Panc1 (cell line): ENCODE data around the gene RRP36. TPM values are rescaled to one million over a fixed set of nuclear protein-coding genes. Genes with fewer than 3 reads are reported as not detected.

Source experiments
- ATAC-seq: fragments of 200-7000 bp; cut with Tn5 transposase; 2 replicates; pipeline ENCODE4 v1.9.1; 2020; ENCODE audit warnings: mild to moderate bottlenecking, moderate library complexity
- BruUV-seq: library from RNA; stranded (reverse); fragments of 400-500 nt; replicated peaks from 2 replicates; lab custom pipeline; 2021; lab: Mats Ljungman, UMichigan
- CTCF ChIA-PET: fragments of 300-600 bp; sonication (Branson Sonifier 250); formaldehyde crosslinking; loops from one replicate; lab custom pipeline; 2022; ENCODE audit warnings: antibody characterized with exemption; lab: Charles Lee
- POLR2A ChIA-PET: fragments of 300-600 bp; sonication (Branson Sonifier 250); formaldehyde crosslinking; loops from one replicate; lab custom pipeline; 2022; ENCODE audit warnings: antibody characterized with exemption; lab: Charles Lee
- DNase-seq: peaks from one replicate; pipeline ENCODE4 v3.0.0-alpha.2; 2010; ENCODE audit warnings: low read depth, low spot score
- H3K27ac ChIP-seq: 2 replicates; pipeline ENCODE4 v1.5.1; 2011; ENCODE audit warnings: mild to moderate bottlenecking, low read length, inconsistent platforms
- H3K27me3 ChIP-seq: fragments of 200-500 bp; sonication (Bioruptor generic); 2 replicates; pipeline ENCODE4 v1.6.0; 2014; ENCODE audit warnings: low read length, inconsistent platforms; ENCODE audit not compliant: control insufficient read depth, insufficient read depth
- H3K36me3 ChIP-seq: fragments of 200-500 bp; sonication (Bioruptor generic); 2 replicates; pipeline ENCODE4 v1.5.1; 2014; ENCODE audit warnings: inconsistent platforms, mild to moderate bottlenecking, low read length, moderate library complexity; ENCODE audit not compliant: control insufficient read depth, insufficient read depth
- H3K4me1 ChIP-seq: 2 replicates; pipeline ENCODE4 v1.5.1; 2011; ENCODE audit warnings: inconsistent platforms, mild to moderate bottlenecking, low read length, moderate library complexity; ENCODE audit not compliant: control insufficient read depth, insufficient read depth
- H3K4me3 ChIP-seq, 2 experiments: 2 replicates each; pipeline ENCODE4 v1.5.1; 2011 to 2012; ENCODE audit warnings: low read depth in 2 of 2, low read length in 2 of 2, mild to moderate bottlenecking in 2 of 2, inconsistent platforms in 1 of 2, moderate library complexity in 1 of 2
- H3K9me3 ChIP-seq: fragments of 200-500 bp; sonication (Bioruptor generic); 2 replicates; pipeline ENCODE4 v1.5.1; 2014; ENCODE audit warnings: low read depth, mild to moderate bottlenecking, inconsistent platforms, low read length, moderate library complexity; ENCODE audit not compliant: control insufficient read depth, insufficient read depth
- POLR2AphosphoS5 ChIP-seq: IDR thresholded peaks from 2 replicates; pipeline ENCODE4 v1.6.1; 2012; ENCODE audit warnings: mild to moderate bottlenecking, low read depth, low read length, moderate library complexity
- SIN3A ChIP-seq: IDR thresholded peaks from 2 replicates; pipeline ENCODE4 v1.6.1; 2012; ENCODE audit warnings: low read depth, mild to moderate bottlenecking, low read length, moderate library complexity, borderline replicate concordance; ENCODE audit not compliant: insufficient read depth
- TCF7L2 ChIP-seq: IDR thresholded peaks from 2 replicates; pipeline ENCODE4 v1.6.1; 2011; ENCODE audit warnings: mild to moderate bottlenecking, low read depth, low read length, inconsistent platforms
- in situ Hi-C: cut with HindIII; loops from 2 replicates; pipeline ENCODE4 v1.10.0; 2016; ENCODE audit warnings: low sequenced_read_pairs, low pct_unique_long_range_greater_than_20kb
- intact Hi-C: fragments of 100-400 bp; cut with micrococcal nuclease; formaldehyde crosslinking; loops from one replicate; pipeline ENCODE4 v1.10.0; 2022; ENCODE audit not compliant: unreplicated experiment
- total RNA-seq: library from RNA; stranded (reverse); gene quantifications from one replicate; pipeline ENCODE4 v1.2.1, GENCODE V29; 2021; ENCODE audit not compliant: unreplicated experiment
- TF ChIP-seq, protein P1 (sequence below), 2 experiments: IDR thresholded peaks; 2 replicates each; pipeline ENCODE4 v1.6.1; 2011 to 2012; ENCODE audit warnings: low read depth in 2 of 2, control low read depth in 1 of 2, low read length in 1 of 2, mild to moderate bottlenecking in 1 of 2, moderate library complexity in 1 of 2; ENCODE audit not compliant: insufficient read depth in 1 of 2
- TF ChIP-seq, protein P2 (sequence below): fragments of 450-650 bp; IDR thresholded peaks from 2 replicates; pipeline ENCODE4 v1.5.1; 2017; ENCODE audit warnings: mild to moderate bottlenecking

RRP36 gene
- total RNA-seq, 1 experiment from 2014 or later: 106 TPM

DNA sequence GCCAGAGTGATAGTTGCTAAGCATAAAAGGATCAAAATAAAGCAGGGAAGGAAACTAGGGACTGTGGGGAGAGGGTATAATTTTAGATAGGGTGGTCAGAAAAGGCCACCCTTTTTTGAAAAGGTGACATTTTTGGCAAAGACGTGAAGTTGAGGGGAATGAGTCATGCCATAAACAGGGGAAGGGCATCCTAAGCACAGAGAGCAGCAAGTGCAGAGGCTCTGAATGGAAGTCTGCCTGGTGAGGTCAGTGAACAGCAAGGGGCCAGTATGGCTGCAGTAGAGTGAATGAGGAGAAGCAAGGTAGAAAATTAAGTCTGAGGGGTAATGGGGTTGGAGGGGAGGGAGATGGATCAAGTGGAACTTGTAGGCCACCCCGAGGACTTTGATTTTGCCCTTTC is 40.4 kb downstream of the RRP36 start:
- no TSS peak for BruUV-seq
- H3K4me3 ChIP-seq: no peak overlapping the region
- peaks cover 11% of the 10 kb centered on the region for H3K4me1 ChIP-seq
- no peaks in the 10 kb centered on the region for H3K9me3 ChIP-seq
- peaks cover 5% of the 10 kb centered on the region; the same call in 1 of the 2 replicates for H3K36me3 ChIP-seq
- ATAC-seq: no peak
- intact Hi-C loops (no loop called here), in situ Hi-C loops (no loop called here)
- ChIA-PET POLR2A (no interaction called here), CTCF (no interaction called here)
- no peak overlapping the region for H3K27ac ChIP-seq
- no peaks in the 10 kb centered on the region for H3K27me3 ChIP-seq
- no peak for TF ChIP-seq POLR2AphosphoS5
- no peak for TF ChIP-seq SIN3A
- no peak for TF ChIP-seq TCF7L2
- TF ChIP-seq, protein P1, sequence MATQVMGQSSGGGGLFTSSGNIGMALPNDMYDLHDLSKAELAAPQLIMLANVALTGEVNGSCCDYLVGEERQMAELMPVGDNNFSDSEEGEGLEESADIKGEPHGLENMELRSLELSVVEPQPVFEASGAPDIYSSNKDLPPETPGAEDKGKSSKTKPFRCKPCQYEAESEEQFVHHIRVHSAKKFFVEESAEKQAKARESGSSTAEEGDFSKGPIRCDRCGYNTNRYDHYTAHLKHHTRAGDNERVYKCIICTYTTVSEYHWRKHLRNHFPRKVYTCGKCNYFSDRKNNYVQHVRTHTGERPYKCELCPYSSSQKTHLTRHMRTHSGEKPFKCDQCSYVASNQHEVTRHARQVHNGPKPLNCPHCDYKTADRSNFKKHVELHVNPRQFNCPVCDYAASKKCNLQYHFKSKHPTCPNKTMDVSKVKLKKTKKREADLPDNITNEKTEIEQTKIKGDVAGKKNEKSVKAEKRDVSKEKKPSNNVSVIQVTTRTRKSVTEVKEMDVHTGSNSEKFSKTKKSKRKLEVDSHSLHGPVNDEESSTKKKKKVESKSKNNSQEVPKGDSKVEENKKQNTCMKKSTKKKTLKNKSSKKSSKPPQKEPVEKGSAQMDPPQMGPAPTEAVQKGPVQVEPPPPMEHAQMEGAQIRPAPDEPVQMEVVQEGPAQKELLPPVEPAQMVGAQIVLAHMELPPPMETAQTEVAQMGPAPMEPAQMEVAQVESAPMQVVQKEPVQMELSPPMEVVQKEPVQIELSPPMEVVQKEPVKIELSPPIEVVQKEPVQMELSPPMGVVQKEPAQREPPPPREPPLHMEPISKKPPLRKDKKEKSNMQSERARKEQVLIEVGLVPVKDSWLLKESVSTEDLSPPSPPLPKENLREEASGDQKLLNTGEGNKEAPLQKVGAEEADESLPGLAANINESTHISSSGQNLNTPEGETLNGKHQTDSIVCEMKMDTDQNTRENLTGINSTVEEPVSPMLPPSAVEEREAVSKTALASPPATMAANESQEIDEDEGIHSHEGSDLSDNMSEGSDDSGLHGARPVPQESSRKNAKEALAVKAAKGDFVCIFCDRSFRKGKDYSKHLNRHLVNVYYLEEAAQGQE (IDR thresholded peaks at IDR 0.05; ENCODE audit: insufficient read depth in 1 of 2, low read depth in 2 of 2, low read length in 1 of 2): no peak
- TF ChIP-seq, protein P2, sequence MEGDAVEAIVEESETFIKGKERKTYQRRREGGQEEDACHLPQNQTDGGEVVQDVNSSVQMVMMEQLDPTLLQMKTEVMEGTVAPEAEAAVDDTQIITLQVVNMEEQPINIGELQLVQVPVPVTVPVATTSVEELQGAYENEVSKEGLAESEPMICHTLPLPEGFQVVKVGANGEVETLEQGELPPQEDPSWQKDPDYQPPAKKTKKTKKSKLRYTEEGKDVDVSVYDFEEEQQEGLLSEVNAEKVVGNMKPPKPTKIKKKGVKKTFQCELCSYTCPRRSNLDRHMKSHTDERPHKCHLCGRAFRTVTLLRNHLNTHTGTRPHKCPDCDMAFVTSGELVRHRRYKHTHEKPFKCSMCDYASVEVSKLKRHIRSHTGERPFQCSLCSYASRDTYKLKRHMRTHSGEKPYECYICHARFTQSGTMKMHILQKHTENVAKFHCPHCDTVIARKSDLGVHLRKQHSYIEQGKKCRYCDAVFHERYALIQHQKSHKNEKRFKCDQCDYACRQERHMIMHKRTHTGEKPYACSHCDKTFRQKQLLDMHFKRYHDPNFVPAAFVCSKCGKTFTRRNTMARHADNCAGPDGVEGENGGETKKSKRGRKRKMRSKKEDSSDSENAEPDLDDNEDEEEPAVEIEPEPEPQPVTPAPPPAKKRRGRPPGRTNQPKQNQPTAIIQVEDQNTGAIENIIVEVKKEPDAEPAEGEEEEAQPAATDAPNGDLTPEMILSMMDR: no peak
- no peak for DNase-seq

DNA sequence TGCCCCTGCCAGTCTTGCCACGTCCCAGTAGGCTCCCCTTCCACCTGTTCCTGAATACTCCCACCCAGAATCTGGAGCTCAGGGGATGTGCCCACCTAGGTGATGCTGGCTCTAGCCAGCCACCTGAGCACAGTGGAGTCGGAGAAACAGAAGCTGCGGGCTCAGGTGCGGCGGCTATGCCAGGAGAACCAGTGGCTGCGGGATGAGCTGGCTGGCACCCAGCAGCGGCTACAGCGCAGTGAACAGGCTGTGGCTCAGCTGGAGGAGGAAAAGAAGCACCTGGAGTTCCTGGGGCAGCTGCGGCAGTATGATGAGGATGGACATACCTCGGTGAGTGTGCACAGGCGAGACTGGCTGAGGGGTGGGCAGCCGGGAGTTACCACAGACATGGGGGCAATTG is 41.4 kb downstream of the RRP36 start:
- Histone ChIP-seq H3K27ac (no peak overlapping the region), H3K4me3 (no peak overlapping the region), H3K36me3 (peaks cover 5% of the 10 kb centered on the region; the same call in 1 of the 2 replicates), H3K4me1 (peaks cover 11% of the 10 kb centered on the region), H3K27me3 (no peaks in the 10 kb centered on the region), H3K9me3 (no peaks in the 10 kb centered on the region)
- TF ChIP-seq, protein P1 (IDR thresholded peaks at IDR 0.05; ENCODE audit: insufficient read depth in 1 of 2, low read depth in 2 of 2, low read length in 1 of 2): no peak
- no peak for ATAC-seq
- no TSS peak for BruUV-seq
- ChIA-PET POLR2A (no interaction called here), CTCF (no interaction called here)
- DNase-seq: no peak
- intact Hi-C loops (no loop called here), in situ Hi-C loops (no loop called here)
